BLaER1 (cell line): ENCODE results near the gene ENTPD7.
"Not testable (repeated sequence)": the region's sequence is repeated elsewhere in the genome, so short reads cannot be mapped to it uniquely, and the experiment has no call there.

Source experiments
- H3K27ac ChIP-seq: shearing (Covaris generic); formaldehyde crosslinking; 2 replicates; pipeline ENCODE4 v1.8.1; 2022
- H3K27me3 ChIP-seq: shearing (Covaris generic); formaldehyde crosslinking; 2 replicates; pipeline ENCODE4 v1.8.1; 2022
- H3K36me3 ChIP-seq: shearing (Covaris generic); formaldehyde crosslinking; 2 replicates; pipeline ENCODE4 v1.8.1; 2022
- H3K4me1 ChIP-seq: shearing (Covaris generic); formaldehyde crosslinking; 2 replicates; pipeline ENCODE4 v1.8.1; 2022
- H3K4me2 ChIP-seq: shearing (Covaris generic); formaldehyde crosslinking; 2 replicates; pipeline ENCODE4 v1.8.1; 2022
- H3K4me3 ChIP-seq: shearing (Covaris generic); formaldehyde crosslinking; 2 replicates; pipeline ENCODE4 v1.8.1; 2022
- H3K9ac ChIP-seq: shearing (Covaris generic); formaldehyde crosslinking; 2 replicates; pipeline ENCODE4 v1.8.1; 2022
- H3K9me3 ChIP-seq: shearing (Covaris generic); formaldehyde crosslinking; 2 replicates; pipeline ENCODE4 v1.8.1; 2022
- H4K20me1 ChIP-seq: shearing (Covaris generic); formaldehyde crosslinking; 2 replicates; pipeline ENCODE4 v1.8.1; 2022
- Cebpa-rat ChIP-seq: shearing (Covaris generic); IDR thresholded peaks from 2 replicates; pipeline ENCODE4 v1.8.1; 2022

ENTPD7 gene

DNA sequence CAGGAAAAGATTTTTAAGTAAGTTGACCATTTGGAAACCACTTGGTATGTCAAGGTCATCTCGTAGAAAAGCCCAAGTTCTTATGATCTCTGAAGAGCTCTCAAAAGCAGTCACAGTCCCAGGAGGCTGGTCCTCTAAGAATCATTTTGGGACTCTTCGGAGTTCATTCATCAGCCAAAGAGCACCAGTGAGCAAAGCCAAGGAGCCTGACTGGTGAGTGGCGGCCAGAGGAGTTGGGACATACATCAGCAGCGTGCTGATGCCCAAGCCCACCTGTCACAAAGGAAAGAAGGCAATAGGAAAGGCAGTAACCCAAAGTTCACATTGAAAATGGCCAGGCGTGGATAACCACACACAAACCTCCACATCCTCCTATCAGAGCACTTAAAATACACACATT, 55.1 kb downstream of the ENTPD7 start:
- H3K4me2 ChIP-seq: no peak overlapping the region
- H3K9ac ChIP-seq: no peak overlapping the region
- H3K4me3 ChIP-seq: no peak overlapping the region
- no peaks in the 10 kb centered on the region for H3K4me1 ChIP-seq
- H3K36me3 ChIP-seq: peaks cover 81% of the 10 kb centered on the region
- no peak for TF ChIP-seq Cebpa-rat
- H3K27me3 ChIP-seq: no peaks in the 10 kb centered on the region
- H4K20me1 ChIP-seq: no peaks in the 10 kb centered on the region
- H3K9me3 ChIP-seq: no peaks in the 10 kb centered on the region
- H3K27ac ChIP-seq: no peak overlapping the region

DNA sequence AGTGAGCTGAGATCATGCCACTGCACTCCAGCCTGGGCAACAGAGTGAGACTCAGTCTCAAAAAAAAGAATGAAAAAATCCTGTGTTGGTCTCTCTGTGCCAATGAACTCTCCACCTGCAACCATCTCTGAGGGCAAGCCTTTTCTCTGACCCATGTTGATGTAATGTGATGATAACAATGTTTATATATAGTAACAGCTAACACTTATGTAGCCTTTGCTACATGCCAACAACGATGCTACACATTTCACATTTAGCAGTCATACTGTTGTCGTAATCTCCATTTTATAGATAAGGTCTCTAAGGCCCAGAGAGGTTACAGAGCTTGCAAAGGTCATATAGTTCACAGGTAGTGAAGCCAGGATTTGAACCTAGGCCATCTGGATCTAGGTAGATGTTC, 61.1 kb downstream of the ENTPD7 start:
- TF ChIP-seq Cebpa-rat: no peak
- H3K9me3 ChIP-seq: no peaks in the 10 kb centered on the region
- H3K9ac ChIP-seq: no peak overlapping the region
- peaks cover 90% of the 10 kb centered on the region for H3K36me3 ChIP-seq
- H3K27me3 ChIP-seq: no peaks in the 10 kb centered on the region
- no peak overlapping the region for H3K4me3 ChIP-seq
- no peak overlapping the region for H3K4me2 ChIP-seq
- H3K27ac ChIP-seq: no peak overlapping the region
- H4K20me1 ChIP-seq: no peaks in the 10 kb centered on the region
- H3K4me1 ChIP-seq: no peaks in the 10 kb centered on the region

DNA sequence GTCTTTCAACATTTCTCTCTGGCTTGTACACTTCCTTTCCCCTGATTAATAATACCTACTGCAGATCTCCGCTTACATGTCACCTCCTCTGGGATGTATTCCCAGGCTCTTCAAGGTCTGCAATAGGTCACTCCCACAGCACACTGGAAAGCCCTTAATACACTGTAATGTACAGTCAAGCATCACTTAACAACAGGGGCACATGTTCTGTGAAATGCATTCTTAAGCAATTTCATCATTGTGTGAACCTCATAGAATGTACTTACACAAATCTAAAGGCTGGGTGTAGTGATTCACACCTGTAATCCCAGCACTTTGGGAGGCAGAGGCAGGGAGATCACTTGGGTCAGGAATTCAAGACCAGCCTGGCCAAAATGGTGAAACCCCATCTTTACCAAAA, 70.7 kb downstream of the ENTPD7 start:
- peaks cover 24% of the 10 kb centered on the region for H3K4me1 ChIP-seq
- no peak overlapping the region for H3K4me3 ChIP-seq
- no peaks in the 10 kb centered on the region for H3K27me3 ChIP-seq
- H3K36me3 ChIP-seq: peaks cover 45% of the 10 kb centered on the region
- no peak overlapping the region for H3K27ac ChIP-seq
- no peak overlapping the region for H3K9ac ChIP-seq
- H3K4me2 ChIP-seq: no peak overlapping the region
- TF ChIP-seq Cebpa-rat: no peak
- H3K9me3 ChIP-seq: no peaks in the 10 kb centered on the region
- peaks cover 8% of the 10 kb centered on the region; the same call in 1 of the 2 replicates for H4K20me1 ChIP-seq

DNA sequence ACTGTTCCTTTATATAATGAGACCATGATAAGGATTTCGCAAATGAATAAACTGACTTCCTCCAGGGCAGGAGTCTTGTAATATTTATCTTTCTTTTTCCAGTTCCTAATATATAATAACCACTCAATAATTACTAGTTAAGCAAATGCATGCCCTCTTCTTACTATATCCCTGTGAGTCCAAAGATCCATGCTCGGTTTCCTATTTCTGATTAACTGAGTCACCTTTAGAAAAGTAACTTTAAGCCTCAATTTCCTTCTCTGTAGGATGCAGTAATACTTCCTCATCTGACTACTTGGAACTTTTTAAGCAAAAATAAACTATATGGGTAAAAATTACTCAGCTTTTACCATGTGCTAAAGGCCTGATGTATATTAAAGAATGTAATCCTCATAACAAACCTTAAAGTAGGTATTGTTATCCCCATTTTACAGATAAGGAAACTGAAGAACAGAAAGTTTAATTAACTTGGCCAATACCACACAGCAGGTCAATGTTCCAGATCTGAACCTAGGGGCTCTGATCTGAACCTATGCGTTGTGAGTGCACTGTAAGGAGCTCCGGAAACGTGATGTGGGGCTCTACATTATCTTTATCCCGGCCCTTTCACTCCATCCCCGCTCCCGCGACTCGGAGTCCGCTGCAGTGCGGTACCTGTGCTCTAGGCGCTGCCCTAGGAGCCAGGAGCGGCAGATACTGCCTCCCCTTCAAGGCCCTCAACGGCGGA, 72.2 kb downstream of the ENTPD7 start:
- H3K9ac ChIP-seq: peak overlapping the region; percentile 86
- H3K9me3 ChIP-seq: no peaks in the 10 kb centered on the region
- no peaks in the 10 kb centered on the region for H3K27me3 ChIP-seq
- TF ChIP-seq Cebpa-rat: no peak
- peak overlapping the region; percentile 82 for H3K4me2 ChIP-seq
- peaks cover 24% of the 10 kb centered on the region for H3K4me1 ChIP-seq
- H4K20me1 ChIP-seq: peaks cover 8% of the 10 kb centered on the region; the same call in 1 of the 2 replicates
- peaks cover 42% of the 10 kb centered on the region for H3K36me3 ChIP-seq
- H3K27ac ChIP-seq: peak overlapping the region; percentile 85
- peak overlapping the region; percentile 79 for H3K4me3 ChIP-seq

DNA sequence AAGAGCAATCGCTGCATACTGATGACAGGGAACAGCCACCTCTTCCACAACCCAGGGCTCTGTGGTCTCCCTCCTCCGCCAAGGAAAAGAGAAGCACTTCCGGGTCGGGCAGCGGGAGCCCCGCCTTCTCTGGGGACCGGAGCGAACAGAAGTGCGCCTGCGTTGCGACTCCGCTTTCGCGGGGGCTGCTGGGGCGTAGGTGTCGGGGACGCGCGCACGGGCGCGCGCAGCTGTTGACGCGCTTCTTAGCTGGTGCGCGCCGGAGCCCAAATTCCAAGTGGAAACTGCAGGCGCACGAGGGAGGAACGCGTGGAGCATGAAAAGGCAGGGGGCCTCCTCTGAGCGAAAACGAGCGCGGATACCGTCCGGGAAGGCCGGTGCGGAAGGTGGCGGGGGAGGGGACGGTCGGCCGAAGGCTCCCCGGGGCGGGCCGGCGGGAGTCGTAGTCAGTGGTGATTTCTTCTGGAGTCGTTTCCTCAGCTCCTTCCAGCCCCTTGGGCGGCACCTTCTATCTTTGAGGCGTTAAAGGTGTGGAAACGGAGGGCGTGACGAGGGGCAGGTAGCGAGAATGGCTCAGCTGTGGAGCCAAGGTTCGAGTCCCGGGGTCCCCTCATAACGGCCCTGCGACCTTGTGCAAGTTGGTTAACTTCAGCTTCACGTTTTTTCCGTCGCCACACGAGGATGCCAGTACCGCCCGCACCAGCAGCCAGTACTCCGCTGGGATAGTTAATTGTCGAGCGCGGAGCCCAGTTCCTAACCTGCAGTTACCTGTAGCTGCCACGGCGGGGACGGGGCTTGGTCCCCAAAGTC, 72.9 kb downstream of the ENTPD7 start, which contains the start of the genes COX15 and CUTC:
TSS of gene COX15 (minus strand) at position 95 of the 810 bp plus-strand sequence. CDS start at position 17, 78 bp downstream.
TSS of gene CUTC (plus strand) at position 202 of the 810 bp plus-strand sequence. CDS start at position 317, 115 bp downstream.
- Histone ChIP-seq H3K9ac (peak within 1 kb of the TSS; percentile 86), H3K4me3 (peak within 1 kb of the TSS; percentile 79), H3K4me1 (peaks cover 24% of the 10 kb centered on the region), H3K36me3 (peaks cover 42% of the 10 kb centered on the region), H3K27ac (peak within 1 kb of the TSS; percentile 85), H3K27me3 (no peaks in the 10 kb centered on the region), H4K20me1 (peaks cover 8% of the 10 kb centered on the region; the same call in 1 of the 2 replicates), H3K4me2 (peak within 1 kb of the TSS; percentile 83), H3K9me3 (no peaks in the 10 kb centered on the region)
- TF ChIP-seq Cebpa-rat: no peak

DNA sequence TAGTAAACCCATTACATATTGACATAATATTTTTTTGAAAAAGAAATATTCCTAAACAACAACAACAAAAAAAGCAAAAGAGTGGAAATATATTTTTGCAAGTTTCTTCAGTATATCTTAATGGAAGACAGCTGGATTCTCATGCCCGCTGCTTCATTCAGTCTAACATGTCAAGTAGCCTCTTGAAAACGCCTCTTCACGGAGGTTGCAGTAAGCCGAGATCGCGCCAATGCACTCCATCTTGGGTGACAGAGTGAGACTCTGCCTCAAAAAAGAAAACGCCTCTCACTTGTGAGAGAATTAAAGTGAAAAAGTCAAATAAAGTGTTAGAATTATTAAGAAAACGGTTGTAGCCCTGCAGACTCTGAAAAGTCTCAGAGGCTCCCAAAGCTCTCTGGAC, 74.1 kb downstream of the ENTPD7 start:
- no peaks in the 10 kb centered on the region for H3K27me3 ChIP-seq
- peaks cover 24% of the 10 kb centered on the region for H3K4me1 ChIP-seq
- H3K9me3 ChIP-seq: no peaks in the 10 kb centered on the region
- H3K4me3 ChIP-seq: peak overlapping the region; percentile 79; the same call in 1 of the 2 replicates
- no peak overlapping the region for H3K27ac ChIP-seq
- H3K4me2 ChIP-seq: peak overlapping the region; percentile 83
- H4K20me1 ChIP-seq: peaks cover 8% of the 10 kb centered on the region; the same call in 1 of the 2 replicates
- H3K36me3 ChIP-seq: peaks cover 43% of the 10 kb centered on the region
- peak overlapping the region; percentile 86; the same call in 1 of the 2 replicates for H3K9ac ChIP-seq
- no peak for TF ChIP-seq Cebpa-rat

DNA sequence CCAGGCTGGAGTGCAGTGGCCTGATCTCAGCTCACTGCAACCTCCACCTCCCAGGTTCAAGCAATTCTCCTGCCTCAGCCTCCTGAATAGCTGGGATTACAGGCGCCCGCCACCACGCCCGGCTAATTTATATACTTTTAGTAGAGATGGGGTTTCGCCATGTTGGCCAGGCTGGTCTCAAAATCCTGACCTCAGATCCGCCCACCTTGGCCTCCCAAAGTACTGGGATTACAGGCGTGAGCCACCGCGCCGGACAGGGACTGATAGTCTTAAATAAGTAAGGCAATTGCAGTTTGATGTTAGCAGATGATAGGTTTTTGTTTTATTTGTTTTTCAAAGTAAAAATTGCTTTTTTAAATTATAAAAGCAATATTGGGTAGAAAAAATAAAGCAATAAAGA, 74.8 kb downstream of the ENTPD7 start:
- not testable (repeated sequence) for H4K20me1 ChIP-seq

DNA sequence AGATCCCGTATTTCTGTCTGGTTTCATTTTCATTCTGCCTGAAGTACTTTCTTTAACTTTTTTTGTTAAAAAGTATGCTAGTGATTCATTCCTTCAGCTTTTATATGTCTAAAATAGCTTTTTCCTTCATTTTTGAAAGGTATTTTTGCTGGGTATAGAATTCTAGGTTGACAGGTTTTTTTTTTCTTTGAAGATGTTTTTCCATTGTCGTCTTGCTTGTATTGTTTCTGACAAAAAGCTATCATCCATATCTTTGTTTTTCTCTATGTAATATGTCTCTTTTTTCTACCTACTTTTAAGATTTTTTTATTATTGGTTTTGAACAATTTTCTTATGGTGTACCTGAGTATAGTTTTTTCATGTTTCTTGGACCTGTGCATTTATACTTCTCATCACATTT, 81.0 kb downstream of the ENTPD7 start:
- peaks cover 98% of the 10 kb centered on the region for H3K36me3 ChIP-seq
- peaks cover 34% of the 10 kb centered on the region for H3K9me3 ChIP-seq
- no peak for TF ChIP-seq Cebpa-rat
- H3K4me1 ChIP-seq: no peaks in the 10 kb centered on the region
- H3K4me2 ChIP-seq: no peak overlapping the region
- H3K4me3 ChIP-seq: no peak overlapping the region; the same call in 1 of the 2 replicates
- no peaks in the 10 kb centered on the region; the same call in 1 of the 2 replicates for H4K20me1 ChIP-seq
- H3K27me3 ChIP-seq: no peaks in the 10 kb centered on the region
- H3K27ac ChIP-seq: no peak overlapping the region
- no peak overlapping the region for H3K9ac ChIP-seq

More for the DNA sequence above, 74.8 kb downstream of the ENTPD7 start:
- H3K4me2 ChIP-seq: peak overlapping the region; percentile 83
- H3K9me3 ChIP-seq, H3K4me3 ChIP-seq, H3K27ac ChIP-seq, H3K27me3 ChIP-seq, H3K9ac ChIP-seq: not testable (repeated sequence)
- H3K36me3 ChIP-seq: peaks cover 44% of the 10 kb centered on the region
- peaks cover 24% of the 10 kb centered on the region for H3K4me1 ChIP-seq

DNA sequence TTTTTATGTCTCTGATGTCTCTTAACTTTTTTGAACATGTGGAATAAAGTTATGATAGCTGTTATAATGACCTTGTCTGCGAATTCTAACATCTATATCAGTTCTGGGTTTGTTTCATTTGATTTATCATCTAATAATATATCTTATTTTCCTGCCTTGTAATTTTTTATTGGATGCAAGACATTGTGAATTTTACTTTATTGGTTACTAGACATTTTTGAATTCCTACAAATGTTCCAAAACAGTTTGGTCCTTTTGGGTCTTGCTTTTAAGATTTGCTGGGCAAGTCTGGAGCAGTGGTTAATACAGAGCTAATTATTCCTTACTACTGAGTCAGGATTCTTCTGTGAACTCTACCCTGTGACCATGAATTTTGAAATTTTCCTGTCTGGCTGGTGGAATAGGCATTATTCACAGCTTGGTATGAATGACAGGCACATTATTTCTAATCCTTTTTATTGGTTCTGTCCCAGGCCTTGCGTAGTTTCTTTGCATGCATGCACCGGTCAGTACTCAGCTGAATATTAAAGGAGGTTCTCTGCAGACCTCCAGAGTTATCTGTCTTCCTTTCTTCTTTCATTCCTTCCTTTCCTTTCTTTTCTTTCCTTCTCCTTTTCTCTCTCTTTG, 81.7 kb downstream of the ENTPD7 start:
- H3K9ac ChIP-seq: no peak overlapping the region
- H3K4me1 ChIP-seq: no peaks in the 10 kb centered on the region
- H3K9me3 ChIP-seq: peaks cover 34% of the 10 kb centered on the region
- no peaks in the 10 kb centered on the region for H3K27me3 ChIP-seq
- H3K27ac ChIP-seq: no peak overlapping the region
- H3K4me3 ChIP-seq: no peak overlapping the region
- H3K4me2 ChIP-seq: no peak overlapping the region
- no peaks in the 10 kb centered on the region for H4K20me1 ChIP-seq
- no peak for TF ChIP-seq Cebpa-rat
- H3K36me3 ChIP-seq: peaks cover 98% of the 10 kb centered on the region
